ENCODE results near the gene CYP8B1. TPM values are rescaled to one million over a fixed set of nuclear protein-coding genes. Genes with fewer than 3 reads are reported as not detected.
A peak's percentile ranks its signal among the peaks of the same experiment; 100 is the strongest.

Gene CYP8B1
- total RNA-seq, 4 donors from 2014 or later, result not detected

DNA sequence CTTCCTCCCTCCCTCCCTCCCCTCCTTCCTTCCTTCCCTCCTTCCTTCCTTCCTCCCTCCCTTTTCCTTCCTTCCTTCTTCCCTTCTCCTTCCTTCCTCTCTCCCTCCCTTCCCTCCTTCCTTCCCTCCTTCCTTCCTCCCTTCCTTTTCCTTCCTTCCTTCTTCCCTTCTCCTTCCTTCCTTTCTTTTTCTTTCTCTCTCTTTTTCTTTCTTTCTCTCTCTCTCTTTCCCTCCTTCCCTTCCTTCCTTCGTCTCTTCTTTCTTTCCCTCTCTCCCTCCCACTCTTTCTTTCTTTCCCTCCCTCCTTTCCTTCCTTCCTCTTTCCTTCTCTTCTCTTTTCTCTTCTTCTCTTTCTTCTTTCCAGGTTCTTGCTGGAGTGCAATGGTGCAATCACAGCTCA lies 28.4 kb upstream of the CYP8B1 start:
- intact Hi-C loops (cut with DNase I), result no loop called here
- Histone ChIP-seq H3K27ac (no peak overlapping the region), H3K36me3 (peaks cover 0 to 13% (median 0%) of the 10 kb centered on the region in 3 donors), H3K4me3 (no peak overlapping the region), H3K9me3 (no peaks in the 10 kb centered on the region), H3K4me1 (peaks cover 0 to 46% (median 7%) of the 10 kb centered on the region in 3 donors), H3K27me3 (peaks cover 0 to 10% (median 0%) of the 10 kb centered on the region in 4 donors)
- DNase-seq, result no peak
- TF ChIP-seq POLR2A (IDR thresholded peaks at IDR 0.05), result no peak
- TF ChIP-seq, protein P1, sequence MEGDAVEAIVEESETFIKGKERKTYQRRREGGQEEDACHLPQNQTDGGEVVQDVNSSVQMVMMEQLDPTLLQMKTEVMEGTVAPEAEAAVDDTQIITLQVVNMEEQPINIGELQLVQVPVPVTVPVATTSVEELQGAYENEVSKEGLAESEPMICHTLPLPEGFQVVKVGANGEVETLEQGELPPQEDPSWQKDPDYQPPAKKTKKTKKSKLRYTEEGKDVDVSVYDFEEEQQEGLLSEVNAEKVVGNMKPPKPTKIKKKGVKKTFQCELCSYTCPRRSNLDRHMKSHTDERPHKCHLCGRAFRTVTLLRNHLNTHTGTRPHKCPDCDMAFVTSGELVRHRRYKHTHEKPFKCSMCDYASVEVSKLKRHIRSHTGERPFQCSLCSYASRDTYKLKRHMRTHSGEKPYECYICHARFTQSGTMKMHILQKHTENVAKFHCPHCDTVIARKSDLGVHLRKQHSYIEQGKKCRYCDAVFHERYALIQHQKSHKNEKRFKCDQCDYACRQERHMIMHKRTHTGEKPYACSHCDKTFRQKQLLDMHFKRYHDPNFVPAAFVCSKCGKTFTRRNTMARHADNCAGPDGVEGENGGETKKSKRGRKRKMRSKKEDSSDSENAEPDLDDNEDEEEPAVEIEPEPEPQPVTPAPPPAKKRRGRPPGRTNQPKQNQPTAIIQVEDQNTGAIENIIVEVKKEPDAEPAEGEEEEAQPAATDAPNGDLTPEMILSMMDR (IDR thresholded peaks at IDR 0.05), result no peak
- 75 to 94% methylated on average over 1 of the region's 1 CpG for WGBS, 2 donors

- 88 to 96% methylated on average over 2 of the region's 2 CpGs for WGBS, 2 donors
- TF ChIP-seq POLR2A (IDR thresholded peaks at IDR 0.05), result no peak
- TF ChIP-seq, protein P1 (IDR thresholded peaks at IDR 0.05), result no peak
- Histone ChIP-seq H3K4me1 (peaks cover 0 to 48% (median 6%) of the 10 kb centered on the region in 3 donors), H3K9me3 (no peaks in the 10 kb centered on the region), H3K27me3 (peaks cover 0 to 10% (median 0%) of the 10 kb centered on the region in 4 donors), H3K27ac (peak overlapping the region in 3 of 4 donors; percentile 40 to 80 (median 76)), H3K36me3 (no peaks in the 10 kb centered on the region), H3K4me3 (no peak overlapping the region)
- intact Hi-C loops (cut with DNase I), result no loop called here
- DNase-seq, result no peak
These were observed 26.6 kb upstream of the CYP8B1 start for GRCh38 chr3:42902257-42902656.

- Histone ChIP-seq H3K4me3 (no peak overlapping the region), H3K36me3 (no peaks in the 10 kb centered on the region), H3K9me3 (no peaks in the 10 kb centered on the region), H3K27ac (peak overlapping the region in 3 of 4 donors; percentile 55 to 80 (median 76)), H3K4me1 (peaks cover 0 to 36% (median 3%) of the 10 kb centered on the region in 3 donors), H3K27me3 (peaks cover 0 to 7% (median 0%) of the 10 kb centered on the region in 4 donors)
- no peak for DNase-seq
- 50 to 54% methylated on average over 3 of the region's 3 CpGs for WGBS, 2 donors
- intact Hi-C loops (cut with DNase I), result no loop called here
- TF ChIP-seq, protein P1 (IDR thresholded peaks at IDR 0.05), result no peak
- TF ChIP-seq POLR2A (IDR thresholded peaks at IDR 0.05), result no peak
These were observed 25.4 kb upstream of the CYP8B1 start for GRCh38 chr3:42901073-42901415.

DNA sequence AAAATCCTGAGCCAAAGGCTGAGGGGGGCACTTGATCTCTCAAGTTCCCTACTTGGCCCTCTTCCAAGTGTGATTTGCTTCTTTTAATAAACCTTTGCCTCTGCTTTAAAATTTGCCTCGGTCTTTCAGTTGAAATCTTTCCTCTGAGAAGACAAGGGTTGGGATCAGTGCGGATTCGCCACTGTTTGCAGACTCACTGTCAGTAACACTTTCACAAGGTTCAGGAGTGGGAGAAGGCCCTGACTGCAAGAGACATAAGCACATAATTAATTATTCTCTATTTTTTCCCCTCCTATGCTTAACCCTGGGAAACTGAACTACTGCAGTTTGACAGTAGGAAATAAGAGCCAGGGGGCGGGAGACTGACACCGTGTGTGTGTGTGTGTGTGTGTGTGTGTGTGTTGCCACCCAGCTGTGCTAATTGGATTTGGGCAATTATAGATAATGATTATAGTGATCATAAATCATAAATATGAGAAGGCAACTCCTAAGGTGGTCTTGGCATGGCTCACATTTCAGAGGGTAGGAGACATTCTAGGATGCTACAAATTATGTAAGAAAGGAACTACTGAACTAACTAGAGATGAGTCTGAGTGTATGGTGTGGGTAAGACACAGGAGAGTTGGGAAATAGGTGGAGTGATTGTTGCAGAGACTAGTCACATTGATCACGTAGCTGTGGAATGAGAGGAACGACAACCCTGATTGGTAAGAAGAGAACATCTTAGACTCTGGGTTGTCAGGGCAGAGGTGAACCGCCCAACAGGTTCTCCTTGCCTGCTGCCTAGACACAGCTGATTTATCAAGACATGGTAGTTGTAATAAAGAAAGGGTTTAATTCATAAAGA lies 24.8 kb upstream of the CYP8B1 start:
- 69 to 73% methylated on average over 7 to 8 of the region's 8 CpGs for WGBS, 2 donors
- H3K27ac ChIP-seq, result peak overlapping the region; percentile 1 to 80 (median 66)
- no peak for DNase-seq

More for the DNA sequence above, 24.8 kb upstream of the CYP8B1 start:
- Histone ChIP-seq H3K27me3 (peaks cover 0 to under 1% (median 0%) of the 10 kb centered on the region in 4 donors), H3K9me3 (no peaks in the 10 kb centered on the region), H3K4me1 (peaks cover 0 to 30% (median 1%) of the 10 kb centered on the region in 3 donors), H3K36me3 (no peaks in the 10 kb centered on the region), H3K4me3 (no peak overlapping the region)
- intact Hi-C loops (cut with DNase I), result no loop called here
- TF ChIP-seq POLR2A (IDR thresholded peaks at IDR 0.05), result no peak
- TF ChIP-seq, protein P1 (IDR thresholded peaks at IDR 0.05), result no peak

Measured in esophagus squamous epithelium (tissue), 5 donors.